ENCODE measurements around the gene TEX50.
"Not testable (repeated sequence)": the region's sequence is repeated elsewhere in the genome, so short reads cannot be mapped to it uniquely, and the experiment has no call there.

TEX50 gene

GRCh38 chr1:173635116-173635515 lies at the start of gene TEX50:
TSS of gene TEX50 (plus strand) at chr1:173635338. CDS start at chr1:173635522, 184 bp downstream.
- DNase-seq = no peak

GRCh38 chr1:173590557-173590956 lies 44.6 kb upstream of the TEX50 start:
- DNase-seq = no peak

GRCh38 chr1:173591138-173591537 lies 44.0 kb upstream of the TEX50 start:
- not testable (repeated sequence) for DNase-seq

GRCh38 chr1:173596097-173596825 lies 38.9 kb upstream of the TEX50 start:
- no peak for DNase-seq

DNA sequence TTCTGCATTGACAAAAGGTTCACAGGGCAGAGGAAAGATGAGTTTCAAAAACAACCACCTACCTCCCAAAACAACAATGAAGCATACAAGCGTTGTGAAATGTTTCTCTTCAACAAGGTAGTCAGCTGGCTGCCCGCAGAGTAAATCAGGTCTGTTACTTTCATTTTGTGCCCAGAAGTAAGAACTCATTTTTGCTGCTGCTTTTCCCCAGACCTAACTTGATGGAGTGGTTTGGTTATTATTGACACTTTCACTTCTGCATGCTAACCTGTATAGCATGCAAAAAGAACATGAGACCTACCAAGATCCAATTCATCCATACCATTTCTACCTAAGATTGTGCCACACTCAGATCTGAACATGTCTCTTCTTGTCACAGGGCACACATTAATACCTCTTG lies 33.5 kb upstream of the TEX50 start:
- no peak for DNase-seq

DNA sequence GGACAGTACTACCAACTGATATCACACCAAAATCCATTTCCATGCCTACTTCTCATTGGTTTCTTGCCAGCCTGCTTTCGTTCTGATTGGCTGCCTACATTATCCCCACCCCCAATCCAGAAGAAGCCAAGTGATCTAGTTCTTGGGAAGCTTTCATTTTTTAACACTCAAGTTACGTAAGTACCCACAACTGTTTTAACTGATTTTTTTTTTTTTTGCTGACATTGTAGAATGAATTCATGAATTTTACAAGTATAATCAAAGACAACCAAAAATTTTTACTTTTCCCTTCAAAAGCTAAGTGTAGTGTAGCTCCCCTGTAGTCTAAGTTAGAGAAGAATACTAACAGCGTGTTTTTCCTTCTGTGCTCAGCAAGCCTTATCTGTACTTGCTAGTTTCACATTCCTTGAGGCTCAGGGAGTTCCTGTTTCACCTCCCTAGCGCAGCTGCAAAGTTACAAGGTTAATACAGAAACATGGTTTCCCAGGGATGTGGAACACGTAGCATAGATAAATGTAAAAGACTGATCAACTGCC lies 32.0 kb upstream of the TEX50 start, which contains the start of gene SLC9C2:
TSS of gene SLC9C2 (minus strand) at position 17 of the 536 bp plus-strand sequence. CDS start 1,296 bp downstream, outside the sequence.
- DNase-seq = no peak

GRCh38 chr1:173608503-173609216 lies 26.5 kb upstream of the TEX50 start:
- DNase-seq = no peak

DNA sequence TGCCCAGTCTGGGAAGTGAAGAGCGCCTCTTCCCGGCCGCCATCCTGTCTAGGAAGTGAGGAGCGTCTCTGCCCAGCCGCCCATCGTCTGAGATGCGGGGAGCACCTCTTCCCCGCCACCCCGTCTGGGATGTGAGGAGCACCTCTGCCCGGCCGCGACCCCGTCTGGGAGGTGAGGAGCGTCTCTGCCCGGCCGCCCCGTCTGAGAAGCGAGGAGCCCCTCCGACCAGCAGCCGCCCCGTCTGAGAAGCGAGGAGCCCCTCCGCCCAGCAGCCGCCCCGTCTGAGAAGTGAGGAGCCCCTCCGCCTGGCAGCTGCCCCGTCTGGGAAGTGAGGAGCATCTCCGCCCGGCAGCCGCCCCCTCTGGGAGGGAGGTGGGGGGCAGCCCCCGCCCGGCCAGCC lies 22.1 kb upstream of the TEX50 start:
- not testable (repeated sequence) for DNase-seq

DNA sequence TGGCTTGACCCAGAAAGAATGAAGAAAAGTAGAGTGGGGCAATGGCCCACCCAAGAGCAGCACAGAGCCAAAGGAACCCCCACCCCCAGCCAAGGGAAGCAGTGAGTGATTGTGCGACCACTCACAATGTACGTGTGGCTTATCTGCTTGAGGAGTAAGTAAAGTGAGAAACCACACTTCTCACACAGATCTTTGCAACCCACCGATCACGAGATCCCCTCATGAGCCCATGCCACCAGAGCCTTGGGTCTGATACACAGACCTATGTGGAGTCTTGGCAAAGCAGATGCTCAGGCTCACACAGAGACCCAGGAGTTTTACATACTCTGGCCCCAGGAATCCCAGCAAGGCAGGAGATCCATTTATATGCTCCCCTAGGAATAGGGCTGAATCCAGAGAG lies 18.3 kb upstream of the TEX50 start:
- no peak for DNase-seq

DNA sequence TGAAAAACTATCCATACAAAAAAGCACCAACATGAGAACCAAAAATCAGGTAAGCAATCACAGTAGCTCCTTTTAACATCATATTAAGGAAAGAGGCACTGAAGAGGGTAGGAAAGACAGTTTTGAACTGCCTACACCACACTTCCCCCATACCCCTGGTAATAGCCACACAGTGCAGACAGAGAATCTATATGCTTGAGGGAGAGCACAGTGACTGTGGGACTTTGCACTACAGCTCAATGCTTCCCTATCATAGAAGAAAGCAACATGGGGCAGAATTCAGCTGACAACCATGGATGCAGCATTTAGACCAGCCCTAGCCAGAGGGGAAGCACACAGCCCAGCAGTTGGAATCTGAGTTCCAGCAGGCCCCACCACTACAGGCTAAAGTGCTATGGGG lies 7.9 kb upstream of the TEX50 start:
- no peak for DNase-seq

DNA sequence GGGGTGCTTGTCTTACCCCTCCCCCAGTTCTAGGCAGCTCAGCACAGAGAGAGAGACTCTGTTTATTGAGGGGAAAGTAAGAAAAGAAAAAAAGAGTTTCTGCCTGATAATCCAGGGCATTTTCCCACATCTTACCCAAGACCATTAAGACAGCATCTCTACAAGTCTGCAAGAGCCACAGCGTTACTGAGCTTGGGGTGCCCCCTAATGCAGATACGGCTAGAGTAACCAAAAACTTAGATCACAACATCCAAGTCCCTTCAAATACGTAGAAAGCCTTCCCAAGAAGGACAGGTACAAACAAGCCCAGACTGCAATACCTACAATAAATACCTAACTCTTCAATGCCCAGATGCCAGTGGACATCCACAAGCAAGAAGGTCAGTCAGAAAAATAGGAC lies 6.2 kb upstream of the TEX50 start:
- DNase-seq = no peak

DNA sequence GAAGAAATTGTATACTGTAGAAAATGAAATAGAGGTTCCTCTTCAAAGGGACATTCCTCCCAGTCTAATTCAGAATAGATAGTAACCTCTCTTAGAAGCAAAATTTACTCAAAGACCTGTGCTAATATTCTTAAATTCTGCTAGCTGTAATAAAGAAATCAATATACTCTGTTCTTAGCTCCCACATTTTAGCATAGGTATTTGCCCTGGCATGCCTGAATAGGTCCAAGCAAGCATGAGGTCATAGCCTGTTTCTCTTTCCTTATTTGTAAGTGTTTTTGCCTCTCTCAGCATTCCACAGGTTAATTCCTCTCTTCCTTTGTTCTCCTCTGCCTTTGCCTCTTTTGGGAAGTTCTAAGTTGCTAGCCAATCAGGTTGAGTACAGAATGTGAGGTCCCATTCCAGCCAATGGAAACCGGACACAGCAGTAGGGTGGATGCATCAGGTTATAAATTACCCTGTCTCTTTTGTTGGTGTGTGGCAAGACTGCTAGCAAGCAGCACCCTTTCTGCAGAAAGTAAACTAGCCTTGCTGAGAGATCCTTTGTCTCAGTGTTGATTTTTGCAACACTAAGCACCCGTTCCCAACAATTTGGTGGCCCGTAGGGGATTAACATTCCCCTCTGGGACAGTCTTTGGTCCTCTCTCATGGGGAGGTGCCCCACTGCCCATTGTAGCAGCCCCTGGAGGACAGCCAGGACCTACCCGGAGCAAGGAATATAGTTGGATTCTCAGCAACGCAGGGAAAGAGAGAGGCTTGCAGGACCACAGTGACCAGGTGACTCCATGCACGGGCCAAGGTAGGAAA lies 2.3 kb downstream of the TEX50 start:
- DNase-seq = not testable (repeated sequence)

GRCh38 chr1:173638043-173639021 lies 3.2 kb downstream of the TEX50 start:
- DNase-seq = no peak

GRCh38 chr1:173639102-173639501 lies 4.0 kb downstream of the TEX50 start:
- no peak for DNase-seq

- DNase-seq = not testable (repeated sequence)
These were observed 7.5 kb downstream of the TEX50 start for GRCh38 chr1:173642450-173643139.

DNA sequence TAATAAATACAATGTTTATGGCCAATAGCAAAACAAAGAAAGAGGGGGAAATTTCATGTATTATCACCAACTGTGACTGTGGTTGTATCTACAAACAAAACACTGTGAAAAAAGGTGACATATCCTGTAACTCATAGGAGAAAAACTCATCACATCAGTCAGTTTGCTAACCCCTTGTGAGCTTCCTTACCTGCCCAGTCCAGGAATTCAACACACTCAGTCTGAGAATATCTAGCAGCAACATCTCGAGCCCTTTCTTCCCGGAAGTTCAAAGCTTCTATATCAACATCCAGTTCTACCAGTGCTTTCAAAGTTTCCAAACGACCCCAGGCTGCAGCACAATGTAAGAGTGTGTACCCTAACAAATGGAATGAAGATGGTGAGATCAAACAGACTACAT lies 11.5 kb downstream of the TEX50 start:
- DNase-seq = no peak

DNA sequence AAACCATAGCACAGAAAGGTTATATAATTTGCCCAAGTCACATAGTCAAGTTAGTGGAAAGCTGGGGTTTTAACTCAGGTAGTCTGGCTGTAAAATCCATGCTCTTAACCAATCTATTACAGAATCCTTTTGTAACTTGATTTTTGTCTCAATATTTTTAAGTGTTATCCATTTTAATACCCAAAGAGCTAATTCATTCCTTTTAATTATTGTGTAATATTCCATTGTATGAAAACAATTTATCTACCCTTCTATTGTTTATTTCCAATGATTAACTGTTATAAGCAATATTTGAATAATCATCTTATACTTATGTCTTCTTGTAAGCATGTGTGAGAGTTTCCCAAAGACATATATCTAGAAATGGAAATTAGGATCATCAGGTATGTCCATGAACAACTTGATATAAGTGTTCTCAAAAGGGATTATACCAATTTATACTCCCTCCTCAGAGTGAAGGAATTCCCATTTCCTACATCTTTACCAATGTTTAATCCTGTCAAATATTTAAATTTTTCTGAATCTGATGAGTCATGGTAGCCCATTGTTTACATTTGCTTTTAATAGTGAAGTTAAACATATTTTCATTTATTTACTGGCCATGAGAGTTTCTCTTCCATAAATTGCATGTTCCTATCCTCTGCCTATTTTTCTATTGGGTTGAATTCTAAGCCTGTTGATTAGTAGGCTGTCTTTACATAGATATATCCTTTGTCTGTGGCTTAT lies 13.9 kb downstream of the TEX50 start:
- no peak for DNase-seq

DNA sequence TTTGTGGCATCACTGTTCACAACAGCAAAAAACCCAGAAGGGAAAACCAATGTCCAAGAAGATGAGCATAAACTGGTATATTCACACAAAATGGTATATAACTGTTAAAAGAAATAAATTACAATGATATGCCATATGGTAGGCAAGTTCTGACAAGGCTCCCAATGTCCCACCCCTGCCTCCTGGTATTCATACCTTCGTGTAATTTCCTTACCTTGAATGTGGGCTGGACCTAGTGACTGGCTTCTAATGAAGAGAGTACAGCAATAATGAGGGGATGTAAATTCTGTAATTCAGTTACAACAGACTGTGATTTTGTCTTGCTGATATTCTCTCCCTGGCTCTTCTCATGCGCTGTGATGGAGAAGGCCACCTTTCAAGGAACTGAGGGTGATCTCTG lies 25.2 kb downstream of the TEX50 start:
- no peak for DNase-seq

- no peak for DNase-seq
These were observed 26.1 kb downstream of the TEX50 start for GRCh38 chr1:173661271-173661670.

DNA sequence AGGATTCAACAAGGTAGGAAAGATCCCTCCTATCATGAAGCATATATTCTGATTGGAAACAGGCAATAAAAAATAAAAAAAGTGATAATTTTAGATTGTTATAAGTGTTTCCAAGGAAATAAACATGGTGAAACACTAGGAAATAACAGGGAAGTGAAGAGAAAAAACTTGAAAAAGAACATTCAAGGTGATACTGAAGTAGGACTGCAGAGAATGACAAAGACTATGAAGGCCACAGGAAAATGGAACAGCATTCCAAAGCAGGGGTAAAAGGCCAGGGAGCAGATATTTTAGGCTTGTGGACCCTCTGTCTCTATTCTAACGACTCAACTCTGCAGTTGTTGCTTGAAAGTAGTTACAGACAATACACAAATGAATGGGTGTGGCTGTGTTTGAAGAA lies 26.6 kb downstream of the TEX50 start:
- DNase-seq = no peak

DNA sequence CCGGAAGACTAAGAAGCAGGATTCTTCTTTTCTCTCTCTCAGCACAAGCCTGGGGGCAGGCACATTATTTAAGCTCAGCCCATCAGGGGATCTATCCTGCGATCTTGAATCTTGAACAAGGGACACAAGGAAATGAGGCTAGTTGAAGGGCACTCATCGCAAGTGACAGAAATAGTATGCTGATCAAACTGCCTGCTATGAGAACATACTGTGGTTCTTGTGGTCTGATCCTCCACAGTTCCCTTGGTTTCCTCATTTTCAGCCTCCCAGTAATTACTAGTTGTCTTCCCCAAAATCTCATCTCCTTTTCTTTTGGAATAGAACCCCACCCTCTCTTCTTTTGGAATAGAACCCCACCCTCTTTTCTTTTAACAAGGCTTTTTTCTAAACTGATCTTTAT lies 28.0 kb downstream of the TEX50 start:
- no peak for DNase-seq
